Lung (tissue), 12 donors: Measurements from ENCODE around the gene MAGI2. TPM values are rescaled to one million over a fixed set of nuclear protein-coding genes. Genes with fewer than 3 reads are reported as not detected.
A peak's percentile ranks its signal among the peaks of the same experiment; 100 is the strongest.

Source experiments
- ATAC-seq: fragments of 200-7000 bp; cut with Tn5 transposase; one replicate; pipeline ENCODE4 v1.9.1; 2020; ENCODE audit warnings: moderate number of reproducible peaks; ENCODE audit not compliant: insufficient read depth, low FRiP score
- DNase-seq, 3 donors: peaks; one replicate each; pipeline ENCODE4 v3.0.0-alpha.2; 2013 to 2017
- H3K27ac ChIP-seq, 2 donors: one replicate each; pipeline ENCODE4 v1.5.1; 2013; ENCODE audit warnings: mild to moderate bottlenecking in 2 of 2, moderate library complexity in 2 of 2, control low read depth in 1 of 2, inconsistent platforms in 1 of 2, low read depth in 1 of 2, low read length in 1 of 2
- H3K27me3 ChIP-seq, 3 donors: one replicate each; pipeline ENCODE4 v1.5.1; 2013; ENCODE audit warnings: low read length in 2 of 3; ENCODE audit not compliant: control insufficient read depth in 3 of 3, insufficient read depth in 3 of 3
- H3K36me3 ChIP-seq, 4 donors: one replicate each; pipeline ENCODE4 v1.5.1; 2013; ENCODE audit warnings: low read length in 4 of 4, mild to moderate bottlenecking in 1 of 4, moderate library complexity in 1 of 4; ENCODE audit not compliant: control insufficient read depth in 4 of 4, insufficient read depth in 4 of 4
- H3K4me1 ChIP-seq, 5 donors: one replicate each; pipeline ENCODE4 v1.5.1; 2013; ENCODE audit warnings: low read length in 5 of 5, mild to moderate bottlenecking in 2 of 5, moderate library complexity in 1 of 5; ENCODE audit not compliant: control insufficient read depth in 5 of 5, insufficient read depth in 5 of 5
- H3K4me3 ChIP-seq: one replicate; pipeline ENCODE4 v1.5.1; 2013; ENCODE audit warnings: mild to moderate bottlenecking, control low read depth, moderate library complexity
- H3K9ac ChIP-seq, 2 donors: one replicate each; pipeline ENCODE4 v1.5.1; 2013; ENCODE audit warnings: low read length in 2 of 2, control low read depth in 1 of 2; ENCODE audit not compliant: insufficient read depth in 1 of 2
- H3K9me3 ChIP-seq, 4 donors: one replicate each; pipeline ENCODE4 v1.5.1; 2013; ENCODE audit warnings: low read length in 3 of 4, mild to moderate bottlenecking in 1 of 4, moderate library complexity in 1 of 4; ENCODE audit not compliant: control insufficient read depth in 4 of 4, insufficient read depth in 3 of 4
- CTCF ChIP-seq: IDR thresholded peaks from 2 replicates; pipeline ENCODE4 v1.5.1; 2012; ENCODE audit warnings: mild to moderate bottlenecking; ENCODE audit errors: control extremely low read depth, extremely low read depth
- WGBS, 2 donors: extraction: QIAGEN DNeasy Blood & Tissue Kit; methylation state at CpG; one replicate each; pipeline ENCODE4 v1.1.7; 2013; 5-methylcytosine and 5-hydroxymethylcytosine counted together
- polyA plus RNA-seq, 2 donors: library from polyadenylated mRNA; stranded (reverse); fragments of 200-250 nt; gene quantifications; one replicate each; pipeline ENCODE4 v1.2.1, GENCODE V29; 2013
- total RNA-seq, 2 donors: library from RNA; depleted of rRNA in 1 of 2; stranded (reverse); fragments of >200 nt in 1 of 2; gene quantifications; one replicate each; pipeline ENCODE4 v1.2.1, GENCODE V29; 2014 to 2021
- donor health status: control.
- donor health status: control.
- donor health status: Bipolar disorder and iron deficiency.
- donor health status: healthy.
- donor health status: DM: yes; HTN: yes; CAD: no.

MAGI2 gene
- total and polyA plus RNA-seq, 4 donors, result 0.94 to 18.0 (median 5.3) TPM

- 59 to 75% methylated on average over 5 of the region's 5 CpGs for WGBS, 2 donors
- no peak overlapping the region for H3K27ac ChIP-seq
- no peaks in the 10 kb centered on the region for H3K36me3 ChIP-seq
Measured at GRCh38 chr7:78172267-78172757, 1281.2 kb downstream of the MAGI2 start.

GRCh38 chr7:78171398-78171797 lies 1282.1 kb downstream of the MAGI2 start:
- TF ChIP-seq CTCF, result no peak

More at GRCh38 chr7:78172267-78172757, 1281.2 kb downstream of the MAGI2 start:
- peaks cover 0 to 21% (median 4%) of the 10 kb centered on the region in 5 donors for H3K4me1 ChIP-seq
- DNase-seq (peak in 1 of 3 donors; percentile 22), ATAC-seq (no peak)
- peaks cover 0 to 5% (median 0%) of the 10 kb centered on the region in 4 donors for H3K9me3 ChIP-seq
- no peak overlapping the region for H3K9ac ChIP-seq
- TF ChIP-seq CTCF, result no peak
- no peaks in the 10 kb centered on the region for H3K27me3 ChIP-seq
- H3K4me3 ChIP-seq, result no peak overlapping the region

GRCh38 chr7:78170815-78171214 lies 1282.7 kb downstream of the MAGI2 start:
- no peak for TF ChIP-seq CTCF
- Histone ChIP-seq H3K4me3 (no peak overlapping the region), H3K27ac (no peak overlapping the region), H3K9me3 (peaks cover 0 to 5% (median 0%) of the 10 kb centered on the region in 4 donors), H3K36me3 (no peaks in the 10 kb centered on the region), H3K27me3 (no peaks in the 10 kb centered on the region), H3K4me1 (peaks cover 0 to 14% (median 4%) of the 10 kb centered on the region in 5 donors), H3K9ac (no peak overlapping the region)
- 95 to 97% methylated on average over 5 of the region's 5 CpGs for WGBS, 2 donors
- DNase-seq (no peak), ATAC-seq (no peak)

More at GRCh38 chr7:78171398-78171797, 1282.1 kb downstream of the MAGI2 start:
- peaks cover 0 to 5% (median 0%) of the 10 kb centered on the region in 4 donors for H3K9me3 ChIP-seq
- H3K27me3 ChIP-seq, result no peaks in the 10 kb centered on the region
- ATAC-seq (no peak), DNase-seq (no peak)
- 87 to 95% methylated on average over 2 of the region's 2 CpGs for WGBS, 2 donors
- no peaks in the 10 kb centered on the region for H3K36me3 ChIP-seq
- H3K9ac ChIP-seq, result no peak overlapping the region
- H3K4me3 ChIP-seq, result no peak overlapping the region
- H3K27ac ChIP-seq, result no peak overlapping the region
- H3K4me1 ChIP-seq, result peaks cover 0 to 20% (median 4%) of the 10 kb centered on the region in 5 donors

GRCh38 chr7:78169992-78170391 lies 1283.5 kb downstream of the MAGI2 start:
- peaks cover 0 to 13% (median 1%) of the 10 kb centered on the region in 5 donors for H3K4me1 ChIP-seq
- TF ChIP-seq CTCF, result no peak
- WGBS, 2 donors, result 91 to 97% methylated on average over 2 of the region's 2 CpGs
- H3K9ac ChIP-seq, result no peak overlapping the region
- DNase-seq (no peak), ATAC-seq (no peak)
- peaks cover 0 to 3% (median 0%) of the 10 kb centered on the region in 4 donors for H3K9me3 ChIP-seq
- no peak overlapping the region for H3K4me3 ChIP-seq
- no peaks in the 10 kb centered on the region for H3K27me3 ChIP-seq
- no peaks in the 10 kb centered on the region for H3K36me3 ChIP-seq
- no peak overlapping the region for H3K27ac ChIP-seq
